Liver (tissue), 9 donors: ENCODE measurements around the gene MBD6. TPM values are rescaled to one million over a fixed set of nuclear protein-coding genes. Genes with fewer than 3 reads are reported as not detected.

Source experiments
- DNase-seq: peaks from one replicate; pipeline ENCODE4 v3.0.0-alpha.2; 2017; ENCODE audit warnings: low spot score
- H3K27ac ChIP-seq, 2 donors: one replicate each; pipeline ENCODE4 v1.7.0; 2013; ENCODE audit warnings: inconsistent platforms in 2 of 2, low read length in 2 of 2, control low read depth in 1 of 2, low read depth in 1 of 2, mild to moderate bottlenecking in 1 of 2
- H3K27me3 ChIP-seq, 4 donors: one replicate each; pipeline versions ENCODE4 v1.6.1 to v1.7.0; 2013; ENCODE audit warnings: low read length in 3 of 4, inconsistent platforms in 1 of 4, mild to moderate bottlenecking in 1 of 4, moderate library complexity in 1 of 4; ENCODE audit not compliant: control insufficient read depth in 4 of 4, insufficient read depth in 4 of 4
- H3K36me3 ChIP-seq, 4 donors: one replicate each; pipeline versions ENCODE4 v1.6.1 to v1.7.0; 2013; ENCODE audit warnings: low read length in 3 of 4, mild to moderate bottlenecking in 3 of 4, low read depth in 1 of 4, moderate library complexity in 1 of 4; ENCODE audit not compliant: control insufficient read depth in 4 of 4, insufficient read depth in 3 of 4
- H3K4me1 ChIP-seq, 4 donors: one replicate each; pipeline versions ENCODE4 v1.6.1 to v1.7.0; 2013; ENCODE audit warnings: low read length in 3 of 4, mild to moderate bottlenecking in 3 of 4, moderate library complexity in 1 of 4; ENCODE audit not compliant: control insufficient read depth in 4 of 4, insufficient read depth in 4 of 4
- H3K4me3 ChIP-seq, 3 donors: one replicate each; pipeline versions ENCODE4 v1.6.1 to v1.7.0; 2013; ENCODE audit warnings: low read length in 3 of 3, control low read depth in 1 of 3, low read depth in 1 of 3, mild to moderate bottlenecking in 1 of 3
- H3K9ac ChIP-seq, 2 donors: one replicate each; pipeline ENCODE4 v1.7.0; 2013; ENCODE audit warnings: low read length in 2 of 2, mild to moderate bottlenecking in 2 of 2, moderate library complexity in 2 of 2, control low read depth in 1 of 2, low read depth in 1 of 2
- H3K9me3 ChIP-seq, 4 donors: one replicate each; pipeline versions ENCODE4 v1.6.1 to v1.7.0; 2013; ENCODE audit warnings: low read length in 3 of 4; ENCODE audit not compliant: control insufficient read depth in 4 of 4
- ATF3 ChIP-seq: IDR thresholded peaks from 2 replicates; pipeline ENCODE4 v1.6.1; 2016; ENCODE audit warnings: antibody characterized with exemption
- FOXA1 ChIP-seq: IDR thresholded peaks from 2 replicates; pipeline ENCODE4 v1.6.1; 2016; ENCODE audit warnings: antibody characterized with exemption
- FOXA2 ChIP-seq: IDR thresholded peaks from 2 replicates; pipeline ENCODE4 v1.6.1; 2016; ENCODE audit warnings: antibody characterized with exemption
- GABPA ChIP-seq, 2 donors: IDR thresholded peaks in 1 of 2; conservative IDR thresholded peaks in 1 of 2; 2 replicates each; pipeline ENCODE4 v1.6.1; 2016; ENCODE audit warnings: antibody characterized with exemption in 2 of 2, mild to moderate bottlenecking in 1 of 2, moderate library complexity in 1 of 2
- HNF4A ChIP-seq, 2 donors: conservative IDR thresholded peaks; 2 replicates each; pipeline ENCODE4 v1.6.1; 2016; ENCODE audit warnings: antibody characterized with exemption in 2 of 2, mild to moderate bottlenecking in 2 of 2
- HNF4G ChIP-seq: IDR thresholded peaks from 2 replicates; pipeline ENCODE4 v1.6.1; 2016; ENCODE audit warnings: antibody characterized with exemption
- JUND ChIP-seq, 2 donors: IDR thresholded peaks; 2 replicates each; pipeline ENCODE4 v1.6.1; 2016; ENCODE audit warnings: antibody characterized with exemption in 2 of 2
- MAX ChIP-seq: IDR thresholded peaks from 2 replicates; pipeline ENCODE4 v1.6.1; 2016; ENCODE audit warnings: antibody characterized with exemption
- RAD21 ChIP-seq, 2 donors: IDR thresholded peaks; 2 replicates each; pipeline ENCODE4 v1.6.1; 2016; ENCODE audit warnings: antibody characterized with exemption in 2 of 2, mild to moderate bottlenecking in 2 of 2
- REST ChIP-seq: IDR thresholded peaks from 2 replicates; pipeline ENCODE4 v1.6.1; 2016; ENCODE audit warnings: antibody characterized with exemption, mild to moderate bottlenecking
- RXRA ChIP-seq, 2 donors: IDR thresholded peaks; 2 replicates each; pipeline ENCODE4 v1.6.1; 2017 to 2018; ENCODE audit warnings: antibody characterized with exemption in 2 of 2, mild to moderate bottlenecking in 1 of 2
- TAF1 ChIP-seq: conservative IDR thresholded peaks from 2 replicates; pipeline ENCODE4 v1.6.1; 2016; ENCODE audit warnings: antibody characterized with exemption, mild to moderate bottlenecking
- YY1 ChIP-seq: IDR thresholded peaks from 2 replicates; pipeline ENCODE4 v1.6.1; 2016; ENCODE audit warnings: antibody characterized with exemption, mild to moderate bottlenecking
- ZBTB33 ChIP-seq: IDR thresholded peaks from 2 replicates; pipeline ENCODE4 v1.6.1; 2016; ENCODE audit warnings: antibody characterized with exemption
- WGBS: extraction: QIAGEN DNeasy Blood & Tissue Kit; methylation state at CpG from one replicate; pipeline ENCODE4 v1.1.7; 2013; 5-methylcytosine and 5-hydroxymethylcytosine counted together
- polyA plus RNA-seq, 2 donors: library from polyadenylated mRNA; stranded (reverse) in 1 of 2; unstranded in 1 of 2; fragments of 200-250 nt in 1 of 2; fragments of >200 nt in 1 of 2; fragmentation: Nextera tagmentation in 1 of 2; extraction: Ambion mirVana in 1 of 2; gene quantifications; one replicate each; pipeline versions ENCODE4 v1.2.1 to v1.2.3, GENCODE V29; 2013 to 2015
- total RNA-seq, 2 donors: library from RNA; depleted of rRNA; stranded (reverse); fragments of >200 nt; gene quantifications; one replicate each; pipeline ENCODE4 v1.2.3, GENCODE V29; 2014
- donor health status: healthy.
- donor health status: healthy.
- donor health status: healthy.
- donor health status: healthy.
- donor health status: healthy.

Gene MBD6
- total and polyA plus RNA-seq, 4 donors = 9.9 to 20.2 (median 14.9) TPM

GRCh38 chr12:57529831-57530230, 7.2 kb downstream of the MBD6 start (continued):
- no peak for TF ChIP-seq ATF3
- no peak for TF ChIP-seq HNF4G
- no peak for TF ChIP-seq MAX
- TF ChIP-seq JUND (IDR thresholded peaks at IDR 0.05) = no peak
- TF ChIP-seq GABPA (IDR thresholded peaks at IDR 0.05 in 1 of 2, conservative IDR thresholded peaks at IDR 0.05 in 1 of 2) = no peak
- TF ChIP-seq ZBTB33 = no peak

- WGBS = 89% methylated on average over 5 of the region's 5 CpGs
- Histone ChIP-seq H3K4me1 (no peaks in the 10 kb centered on the region), H3K27me3 (no peaks in the 10 kb centered on the region), H3K27ac (no peak overlapping the region), H3K9ac (no peak overlapping the region), H3K4me3 (no peak overlapping the region), H3K36me3 (peaks cover 20 to 79% (median 45%) of the 10 kb centered on the region in 4 donors), H3K9me3 (no peaks in the 10 kb centered on the region)
- TF ChIP-seq FOXA2 (no peak), YY1 (no peak), FOXA1 (no peak), GABPA (IDR thresholded peaks at IDR 0.05 in 1 of 2, conservative IDR thresholded peaks at IDR 0.05 in 1 of 2) (no peak), RXRA (IDR thresholded peaks at IDR 0.05) (no peak), TAF1 (no peak), RAD21 (IDR thresholded peaks at IDR 0.05) (no peak), ATF3 (no peak), REST (no peak), ZBTB33 (no peak), HNF4A (conservative IDR thresholded peaks at IDR 0.05) (no peak), MAX (no peak)
- no peak for DNase-seq
These were observed 7.9 kb downstream of the MBD6 start for GRCh38 chr12:57530396-57531142.
